ENCODE measurements around the gene SDK1.

SDK1 gene

DNA sequence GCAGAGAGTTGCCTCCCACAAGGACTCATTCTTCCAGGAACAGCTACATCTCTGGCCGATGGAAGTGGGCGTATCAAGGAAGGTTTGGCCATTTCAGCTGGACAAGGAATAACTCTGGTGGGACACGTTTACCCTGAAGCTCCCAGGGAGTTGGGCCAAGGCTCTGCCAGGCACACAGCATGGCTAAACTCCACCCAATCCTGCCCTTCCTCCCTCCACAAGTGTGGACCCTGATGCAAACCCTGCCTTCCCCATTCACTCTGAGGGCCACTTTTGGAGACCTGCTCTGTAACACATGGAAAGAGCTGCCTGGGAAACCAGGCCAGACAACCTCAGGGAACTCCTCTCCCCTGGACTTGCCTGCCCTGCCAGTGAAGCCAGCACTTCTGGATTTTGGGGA, 973.2 kb downstream of the SDK1 start:
- Histone ChIP-seq H3K79me2 (no peaks in the 10 kb centered on the region), H3K4me1 (no peaks in the 10 kb centered on the region), H2AFZ (no peak overlapping the region), H3K9me3 (ENCODE audit: control insufficient read depth, low read length) (no peaks in the 10 kb centered on the region), H3K9ac (no peak overlapping the region), H3K4me3 (ENCODE audit: low read depth, low read length) (no peak overlapping the region), H3K27me3 (ENCODE audit: control insufficient read depth, insufficient read depth, low read length) (no peaks in the 10 kb centered on the region), H3K27ac (no peak overlapping the region), H3K36me3 (ENCODE audit: control insufficient read depth, insufficient read depth, low read length) (no peaks in the 10 kb centered on the region), H3K4me2 (ENCODE audit: low read length) (no peak overlapping the region)
- TF ChIP-seq, protein P1, sequence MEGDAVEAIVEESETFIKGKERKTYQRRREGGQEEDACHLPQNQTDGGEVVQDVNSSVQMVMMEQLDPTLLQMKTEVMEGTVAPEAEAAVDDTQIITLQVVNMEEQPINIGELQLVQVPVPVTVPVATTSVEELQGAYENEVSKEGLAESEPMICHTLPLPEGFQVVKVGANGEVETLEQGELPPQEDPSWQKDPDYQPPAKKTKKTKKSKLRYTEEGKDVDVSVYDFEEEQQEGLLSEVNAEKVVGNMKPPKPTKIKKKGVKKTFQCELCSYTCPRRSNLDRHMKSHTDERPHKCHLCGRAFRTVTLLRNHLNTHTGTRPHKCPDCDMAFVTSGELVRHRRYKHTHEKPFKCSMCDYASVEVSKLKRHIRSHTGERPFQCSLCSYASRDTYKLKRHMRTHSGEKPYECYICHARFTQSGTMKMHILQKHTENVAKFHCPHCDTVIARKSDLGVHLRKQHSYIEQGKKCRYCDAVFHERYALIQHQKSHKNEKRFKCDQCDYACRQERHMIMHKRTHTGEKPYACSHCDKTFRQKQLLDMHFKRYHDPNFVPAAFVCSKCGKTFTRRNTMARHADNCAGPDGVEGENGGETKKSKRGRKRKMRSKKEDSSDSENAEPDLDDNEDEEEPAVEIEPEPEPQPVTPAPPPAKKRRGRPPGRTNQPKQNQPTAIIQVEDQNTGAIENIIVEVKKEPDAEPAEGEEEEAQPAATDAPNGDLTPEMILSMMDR (IDR thresholded peaks at IDR 0.05) = no peak

DNA sequence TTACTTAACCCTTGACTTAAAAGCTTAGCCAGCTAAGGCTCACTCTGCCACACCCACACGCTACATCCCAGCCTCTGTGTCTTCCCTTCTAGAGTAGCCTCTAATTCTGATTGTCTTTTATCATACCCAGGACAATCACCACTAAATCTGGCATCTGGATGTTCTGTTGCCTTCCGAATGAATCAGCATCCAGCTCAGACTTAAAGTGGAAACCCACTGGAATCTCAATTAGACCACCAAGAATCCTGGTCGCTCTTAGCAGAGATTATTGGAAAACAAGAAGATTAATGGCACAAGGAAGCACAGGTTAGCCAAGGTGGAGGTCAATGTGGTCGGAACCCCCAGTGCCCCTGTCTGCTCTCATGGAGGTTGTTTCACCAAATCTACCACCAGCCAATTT, 976.9 kb downstream of the SDK1 start:
- TF ChIP-seq, protein P1 (IDR thresholded peaks at IDR 0.05) = no peak
- H3K79me2 ChIP-seq = no peaks in the 10 kb centered on the region
- H3K9me3 ChIP-seq (ENCODE audit: control insufficient read depth, low read length) = no peaks in the 10 kb centered on the region
- H3K27me3 ChIP-seq (ENCODE audit: control insufficient read depth, insufficient read depth, low read length) = no peaks in the 10 kb centered on the region
- no peak overlapping the region for H3K9ac ChIP-seq
- no peak overlapping the region for H3K4me2 ChIP-seq (ENCODE audit: low read length)
- no peaks in the 10 kb centered on the region for H3K4me1 ChIP-seq
- no peaks in the 10 kb centered on the region for H3K36me3 ChIP-seq (ENCODE audit: control insufficient read depth, insufficient read depth, low read length)
- H3K4me3 ChIP-seq (ENCODE audit: low read depth, low read length) = no peak overlapping the region
- H3K27ac ChIP-seq = no peak overlapping the region
- no peak overlapping the region for H2AFZ ChIP-seq

DNA sequence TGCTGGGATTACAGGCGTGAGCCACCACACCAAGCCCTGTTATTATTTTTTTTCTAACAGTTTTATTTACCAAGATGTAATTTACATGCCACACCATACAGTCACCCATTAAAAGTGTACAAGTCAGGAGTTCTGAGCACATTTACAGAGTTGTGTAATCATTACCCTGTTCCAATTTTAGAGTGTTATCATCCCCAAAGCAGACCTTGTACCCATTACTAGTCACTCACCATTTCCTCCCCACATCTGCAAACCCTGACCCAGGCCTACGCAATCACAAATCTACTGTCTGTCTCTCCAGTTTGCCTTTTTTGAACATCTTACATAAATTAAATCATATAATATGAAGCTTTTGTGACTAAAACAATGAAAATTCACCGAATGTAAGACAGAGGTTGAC, 978.2 kb downstream of the SDK1 start:
- no peak overlapping the region for H3K27ac ChIP-seq
- TF ChIP-seq, protein P1 (IDR thresholded peaks at IDR 0.05) = no peak
- H3K9ac ChIP-seq = no peak overlapping the region
- H3K79me2 ChIP-seq = no peaks in the 10 kb centered on the region
- no peak overlapping the region for H2AFZ ChIP-seq
- no peaks in the 10 kb centered on the region for H3K4me1 ChIP-seq
- H3K4me2 ChIP-seq (ENCODE audit: low read length) = no peak overlapping the region
- H3K4me3 ChIP-seq (ENCODE audit: low read depth, low read length) = no peak overlapping the region
- H3K9me3 ChIP-seq (ENCODE audit: control insufficient read depth, low read length) = no peaks in the 10 kb centered on the region
- no peaks in the 10 kb centered on the region for H3K36me3 ChIP-seq (ENCODE audit: control insufficient read depth, insufficient read depth, low read length)
- no peaks in the 10 kb centered on the region for H3K27me3 ChIP-seq (ENCODE audit: control insufficient read depth, insufficient read depth, low read length)

DNA sequence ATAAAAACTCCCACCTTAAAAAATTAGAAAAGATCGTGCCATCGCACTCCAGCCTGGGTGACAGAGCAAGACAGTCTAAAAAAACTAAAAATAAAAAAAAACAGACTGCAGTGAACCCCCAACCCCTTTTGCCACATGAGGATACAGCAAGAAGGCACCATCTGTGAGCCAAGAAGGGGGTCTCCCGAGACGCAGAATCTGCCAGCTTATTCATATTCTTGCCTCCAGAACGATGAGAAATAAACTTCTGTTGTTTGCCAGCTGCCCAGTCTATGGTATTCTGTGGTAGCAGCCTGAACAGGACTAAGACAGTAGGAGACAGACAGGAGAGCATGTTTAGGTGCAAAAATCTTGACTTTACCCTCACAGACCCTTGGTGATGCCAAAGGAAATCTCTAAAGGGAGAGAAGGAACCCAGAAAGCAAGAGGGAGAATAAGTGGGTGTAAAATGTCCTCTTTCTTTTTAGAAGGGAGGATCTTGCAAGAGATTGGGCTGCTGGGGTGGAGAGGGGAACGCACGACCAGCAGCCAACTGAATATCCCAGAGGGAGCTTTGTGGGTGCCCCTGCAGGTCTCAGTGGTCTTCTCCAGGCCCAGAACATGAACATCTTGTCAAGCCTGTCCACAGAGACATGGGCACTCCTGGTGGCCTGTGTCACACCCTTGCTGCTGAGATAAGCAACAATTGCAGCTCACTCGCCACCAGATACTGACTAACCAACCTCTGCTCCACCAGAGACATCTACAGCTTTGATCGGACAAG, 980.4 kb downstream of the SDK1 start:
- H3K9me3 ChIP-seq (ENCODE audit: control insufficient read depth, low read length) = no peaks in the 10 kb centered on the region
- H3K4me2 ChIP-seq (ENCODE audit: low read length) = no peak overlapping the region
- no peak overlapping the region for H2AFZ ChIP-seq
- no peaks in the 10 kb centered on the region for H3K36me3 ChIP-seq (ENCODE audit: control insufficient read depth, insufficient read depth, low read length)
- no peaks in the 10 kb centered on the region for H3K4me1 ChIP-seq
- H3K27ac ChIP-seq = no peak overlapping the region
- TF ChIP-seq, protein P1 (IDR thresholded peaks at IDR 0.05) = no peak
- H3K9ac ChIP-seq = no peak overlapping the region
- H3K4me3 ChIP-seq (ENCODE audit: low read depth, low read length) = no peak overlapping the region
- no peaks in the 10 kb centered on the region for H3K79me2 ChIP-seq
- H3K27me3 ChIP-seq (ENCODE audit: control insufficient read depth, insufficient read depth, low read length) = no peaks in the 10 kb centered on the region

Data from parathyroid adenoma (tissue), 2 donors.